Psoas muscle (tissue), 8 donors: ENCODE results near the gene PRKAG2. TPM values are rescaled to one million over a fixed set of nuclear protein-coding genes. Genes with fewer than 3 reads are reported as not detected.

Experiments
- ATAC-seq, 4 donors: fragments of 200-7000 bp; cut with Tn5 transposase; one replicate each; pipeline ENCODE4 v1.9.1; 2020; ENCODE audit warnings: moderate library complexity in 3 of 4, mild to moderate bottlenecking in 2 of 4
- DNase-seq, 2 donors: peaks; one replicate each; pipeline ENCODE4 v3.0.0-alpha.2; 2020
- H3K27ac ChIP-seq: fragments of 200-600 bp; one replicate; pipeline ENCODE4 v1.8.0; 2022
- H3K27me3 ChIP-seq, 3 donors: fragments of 200-600 bp in 1 of 3; one replicate each; pipeline versions ENCODE4 v1.6.1 to v1.8.0; 2013 to 2022; ENCODE audit warnings: low read length in 2 of 3, mild to moderate bottlenecking in 2 of 3, moderate library complexity in 1 of 3; ENCODE audit not compliant: insufficient read depth in 3 of 3
- H3K36me3 ChIP-seq, 2 donors: fragments of 200-600 bp in 1 of 2; one replicate each; pipeline versions ENCODE4 v1.6.1 to v1.8.0; 2013 to 2022; ENCODE audit warnings: low read depth in 1 of 2, mild to moderate bottlenecking in 1 of 2, moderate library complexity in 1 of 2; ENCODE audit not compliant: insufficient read depth in 1 of 2
- H3K4me1 ChIP-seq: fragments of 200-600 bp; one replicate; pipeline ENCODE4 v1.8.0; 2022
- H3K4me3 ChIP-seq: fragments of 200-600 bp; one replicate; pipeline ENCODE4 v1.8.0; 2022; ENCODE audit warnings: mild to moderate bottlenecking
- H3K9me3 ChIP-seq: fragments of 200-600 bp; one replicate; pipeline ENCODE4 v1.8.0; 2022
- WGBS, 3 donors: extraction: QIAGEN DNeasy Blood & Tissue Kit; methylation state at CpG; one replicate each; pipeline versions ENCODE4 v1.1.6 to v1.1.7; 2013; 5-methylcytosine and 5-hydroxymethylcytosine counted together
- intact Hi-C, 2 donors: fragments of 100-400 bp; cut with DNase I; formaldehyde crosslinking; loops; one replicate each; pipeline versions ENCODE4 v1.11.0 to v1.14.2; 2022
- polyA plus RNA-seq, 3 donors: library from polyadenylated mRNA; stranded (reverse); fragments of 200-250 nt; gene quantifications; one replicate each; pipeline ENCODE4 v1.2.3, GENCODE V29; 2013
- total RNA-seq, 4 donors: library from RNA; stranded (reverse); fragmentation: NEBNext Ultra II Directional in 2 of 4; extraction: Animal tissue kit (Norgen Biotek cat#: 25700) in 2 of 4; gene quantifications; one replicate each; pipeline versions ENCODE4 v1.2.1 to v1.2.4, GENCODE V29; 2021 to 2023
- TF ChIP-seq, protein P1 (sequence below): fragments of 200-600 bp; IDR thresholded peaks from one replicate; pipeline ENCODE4 v1.8.0; 2022; ENCODE audit warnings: antibody characterized with exemption
- donor health status: healthy with polysubstance abuse.
- donor health status: DM: no; HTN: no; CAD: no; lungs with moderate emphysema.
- donor health status: Bipolar disorder and iron deficiency.
- donor health status: healthy.
- donor health status: DM: yes; HTN: yes; CAD: no.
- donor health status: DM: no; HTN: no; CAD: no.
- donor health status: DM: no; HTN: no; CAD: no.
- donor health status: DM: yes; HTN: yes; CAD: no.

Gene PRKAG2
- total and polyA plus RNA-seq, 7 donors: 9.3 to 143 (median 19.8) TPM

DNA sequence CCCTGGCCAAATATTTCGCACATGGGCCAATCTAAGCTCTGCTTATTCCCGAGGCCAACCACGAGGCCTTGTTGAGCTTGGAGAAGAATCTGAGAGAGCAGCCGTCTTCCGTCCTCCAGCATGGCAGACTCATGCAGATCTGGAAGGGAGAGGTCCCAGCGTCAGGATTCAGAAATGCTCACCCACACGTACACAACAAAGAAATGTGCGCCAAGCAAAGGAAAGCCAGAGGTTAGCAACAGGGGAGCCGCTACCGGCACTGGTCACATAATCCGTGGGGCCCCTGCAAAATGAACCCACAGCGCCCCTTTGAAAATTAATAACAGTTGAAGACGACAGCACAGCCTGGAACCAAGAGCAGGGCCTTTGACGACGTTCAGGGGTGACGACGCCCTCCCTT, 25.4 kb upstream of the PRKAG2 start:
- no peaks in the 10 kb centered on the region for H3K4me1 ChIP-seq
- DNase-seq (no peak), ATAC-seq (no peak)
- no peaks in the 10 kb centered on the region for H3K9me3 ChIP-seq
- TF ChIP-seq, protein P1, sequence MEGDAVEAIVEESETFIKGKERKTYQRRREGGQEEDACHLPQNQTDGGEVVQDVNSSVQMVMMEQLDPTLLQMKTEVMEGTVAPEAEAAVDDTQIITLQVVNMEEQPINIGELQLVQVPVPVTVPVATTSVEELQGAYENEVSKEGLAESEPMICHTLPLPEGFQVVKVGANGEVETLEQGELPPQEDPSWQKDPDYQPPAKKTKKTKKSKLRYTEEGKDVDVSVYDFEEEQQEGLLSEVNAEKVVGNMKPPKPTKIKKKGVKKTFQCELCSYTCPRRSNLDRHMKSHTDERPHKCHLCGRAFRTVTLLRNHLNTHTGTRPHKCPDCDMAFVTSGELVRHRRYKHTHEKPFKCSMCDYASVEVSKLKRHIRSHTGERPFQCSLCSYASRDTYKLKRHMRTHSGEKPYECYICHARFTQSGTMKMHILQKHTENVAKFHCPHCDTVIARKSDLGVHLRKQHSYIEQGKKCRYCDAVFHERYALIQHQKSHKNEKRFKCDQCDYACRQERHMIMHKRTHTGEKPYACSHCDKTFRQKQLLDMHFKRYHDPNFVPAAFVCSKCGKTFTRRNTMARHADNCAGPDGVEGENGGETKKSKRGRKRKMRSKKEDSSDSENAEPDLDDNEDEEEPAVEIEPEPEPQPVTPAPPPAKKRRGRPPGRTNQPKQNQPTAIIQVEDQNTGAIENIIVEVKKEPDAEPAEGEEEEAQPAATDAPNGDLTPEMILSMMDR: no peak
- WGBS, 3 donors: 73 to 77% (median 73%) methylated on average over 17 of the region's 17 CpGs
- peaks cover 0 to 20% (median 7%) of the 10 kb centered on the region in 3 donors for H3K27me3 ChIP-seq
- intact Hi-C loops: no loop called here
- H3K36me3 ChIP-seq: no peaks in the 10 kb centered on the region
- no peak overlapping the region for H3K27ac ChIP-seq
- no peak overlapping the region for H3K4me3 ChIP-seq

DNA sequence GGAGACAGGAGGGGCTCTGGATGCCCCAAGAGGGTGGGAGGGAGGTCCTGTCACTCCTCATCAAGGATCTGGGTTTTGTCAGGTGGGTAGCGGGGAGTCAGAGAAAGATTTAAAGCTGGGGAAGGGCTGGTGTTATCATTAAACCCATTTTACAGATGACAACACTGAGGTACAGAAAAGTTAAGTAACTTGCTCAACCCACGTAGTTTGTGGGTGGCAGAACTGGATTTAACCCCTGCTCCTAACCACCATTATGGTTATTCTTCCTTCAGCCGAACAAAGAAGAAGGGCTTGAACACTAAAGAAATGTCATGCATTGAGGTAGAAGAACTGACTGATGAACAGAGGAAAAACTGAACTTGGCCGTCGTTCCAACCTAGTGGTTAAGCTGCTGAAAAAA, 24.9 kb upstream of the PRKAG2 start:
- ATAC-seq: no peak
- TF ChIP-seq, protein P1: no peak
- no peaks in the 10 kb centered on the region for H3K4me1 ChIP-seq
- H3K9me3 ChIP-seq: no peaks in the 10 kb centered on the region
- H3K27me3 ChIP-seq: peaks cover 0 to 15% (median 7%) of the 10 kb centered on the region in 3 donors
- H3K4me3 ChIP-seq: no peak overlapping the region
- DNase-seq: no peak
- no peaks in the 10 kb centered on the region for H3K36me3 ChIP-seq
- H3K27ac ChIP-seq: no peak overlapping the region
- 79 to 88% (median 86%) methylated on average over 5 of the region's 5 CpGs for WGBS, 3 donors
- intact Hi-C loops: no loop called here

DNA sequence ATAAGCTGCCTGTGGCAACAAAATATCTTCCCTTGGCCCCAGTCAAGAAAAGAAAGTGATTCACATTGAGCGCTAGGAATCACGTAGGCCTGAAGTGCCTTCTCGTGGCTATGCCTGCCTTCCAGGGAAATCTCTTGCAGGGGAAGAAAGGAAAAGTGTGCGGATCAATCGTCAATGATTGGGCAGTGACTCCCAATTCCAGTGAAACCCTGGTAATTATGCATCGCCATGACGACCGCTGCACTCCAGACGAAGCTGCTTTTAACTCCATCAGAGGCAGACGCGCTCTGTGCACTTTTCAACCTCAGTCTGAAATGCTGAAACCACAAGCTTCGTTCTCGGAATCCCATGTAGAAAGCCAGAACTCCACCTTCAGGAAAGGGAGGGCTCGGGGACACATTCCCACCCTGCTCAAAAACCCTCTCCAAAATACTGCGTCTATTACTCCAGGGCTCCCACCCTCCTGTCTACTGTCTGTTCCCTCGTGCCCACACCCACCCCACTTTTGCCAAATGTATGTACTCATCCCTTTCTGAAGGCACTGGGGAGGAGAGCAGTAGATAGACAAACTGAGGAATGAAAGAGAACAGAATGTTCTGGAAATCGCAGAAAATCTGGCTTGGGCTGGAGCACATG, 24.2 kb upstream of the PRKAG2 start:
- WGBS, 3 donors: 71 to 72% (median 71%) methylated on average over 17 of the region's 17 CpGs

DNA sequence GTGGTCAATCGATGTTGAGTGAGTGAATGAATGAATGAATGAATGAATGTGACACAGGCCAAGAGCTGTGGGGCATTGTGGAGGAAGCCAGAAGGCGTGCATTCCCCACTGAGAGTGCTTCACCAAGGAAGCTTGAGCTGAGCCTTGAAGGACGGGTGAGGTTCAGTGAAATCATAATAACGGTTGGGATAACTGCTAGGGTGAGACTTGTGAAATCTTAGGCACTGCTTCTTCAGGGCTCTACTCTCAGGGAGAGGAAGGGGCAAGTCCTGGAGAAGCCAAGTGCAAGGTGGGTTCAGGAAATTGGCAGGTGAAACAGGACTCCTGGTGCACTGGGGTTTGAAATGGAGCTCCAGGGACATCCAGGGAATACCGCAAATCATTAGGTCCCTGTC, 23.7 kb upstream of the PRKAG2 start:
- peaks cover 0 to 10% (median 4%) of the 10 kb centered on the region in 3 donors for H3K27me3 ChIP-seq
- no peak overlapping the region for H3K4me3 ChIP-seq
- no peaks in the 10 kb centered on the region for H3K36me3 ChIP-seq
- ATAC-seq (no peak), DNase-seq (no peak)
- TF ChIP-seq, protein P1: no peak
- no peaks in the 10 kb centered on the region for H3K9me3 ChIP-seq
- no peaks in the 10 kb centered on the region for H3K4me1 ChIP-seq
- H3K27ac ChIP-seq: no peak overlapping the region
- 77 to 83% (median 82%) methylated on average over 5 of the region's 5 CpGs for WGBS, 3 donors
- intact Hi-C loops: no loop called here

More for the DNA sequence above, 24.2 kb upstream of the PRKAG2 start:
- DNase-seq (peak in 1 of 2 donors; percentile 33), ATAC-seq (peak in 2 of 4 donors; percentile 15 to 39)
- intact Hi-C loops: no loop called here
- H3K36me3 ChIP-seq: no peaks in the 10 kb centered on the region
- no peak overlapping the region for H3K27ac ChIP-seq
- H3K4me1 ChIP-seq: no peaks in the 10 kb centered on the region
- no peak overlapping the region for H3K4me3 ChIP-seq
- no peaks in the 10 kb centered on the region for H3K9me3 ChIP-seq
- peaks cover 0 to 10% (median 7%) of the 10 kb centered on the region in 3 donors for H3K27me3 ChIP-seq
- TF ChIP-seq, protein P1: no peak
